BE2C (cell line): ENCODE data around the gene CILP2.

Source experiments
- DNase-seq: peaks from one replicate; pipeline ENCODE4 v3.0.0-alpha.2; 2020
- H3K27me3 ChIP-seq: fragments of 250-450 bp; sonication (Bioruptor Pico); 2 replicates; pipeline ENCODE4 v1.5.1; 2020; ENCODE audit warnings: mild to moderate bottlenecking
- H3K36me3 ChIP-seq: fragments of 250-450 bp; sonication (Bioruptor Pico); 2 replicates; pipeline ENCODE4 v1.5.1; 2020; ENCODE audit warnings: mild to moderate bottlenecking
- H3K4me1 ChIP-seq: fragments of 250-450 bp; sonication (Bioruptor Pico); 2 replicates; pipeline ENCODE4 v1.5.1; 2020
- H3K4me3 ChIP-seq: 2 replicates; pipeline ENCODE4 v1.5.1; 2011; ENCODE audit warnings: low read depth, low read length
- H3K9me3 ChIP-seq: fragments of 250-450 bp; sonication (Bioruptor Pico); 2 replicates; pipeline ENCODE4 v1.5.1; 2020
- CTCF ChIP-seq: IDR thresholded peaks from 2 replicates; pipeline ENCODE4 v1.5.1; 2012; ENCODE audit warnings: mild to moderate bottlenecking, low read depth, low read length

Gene CILP2

DNA sequence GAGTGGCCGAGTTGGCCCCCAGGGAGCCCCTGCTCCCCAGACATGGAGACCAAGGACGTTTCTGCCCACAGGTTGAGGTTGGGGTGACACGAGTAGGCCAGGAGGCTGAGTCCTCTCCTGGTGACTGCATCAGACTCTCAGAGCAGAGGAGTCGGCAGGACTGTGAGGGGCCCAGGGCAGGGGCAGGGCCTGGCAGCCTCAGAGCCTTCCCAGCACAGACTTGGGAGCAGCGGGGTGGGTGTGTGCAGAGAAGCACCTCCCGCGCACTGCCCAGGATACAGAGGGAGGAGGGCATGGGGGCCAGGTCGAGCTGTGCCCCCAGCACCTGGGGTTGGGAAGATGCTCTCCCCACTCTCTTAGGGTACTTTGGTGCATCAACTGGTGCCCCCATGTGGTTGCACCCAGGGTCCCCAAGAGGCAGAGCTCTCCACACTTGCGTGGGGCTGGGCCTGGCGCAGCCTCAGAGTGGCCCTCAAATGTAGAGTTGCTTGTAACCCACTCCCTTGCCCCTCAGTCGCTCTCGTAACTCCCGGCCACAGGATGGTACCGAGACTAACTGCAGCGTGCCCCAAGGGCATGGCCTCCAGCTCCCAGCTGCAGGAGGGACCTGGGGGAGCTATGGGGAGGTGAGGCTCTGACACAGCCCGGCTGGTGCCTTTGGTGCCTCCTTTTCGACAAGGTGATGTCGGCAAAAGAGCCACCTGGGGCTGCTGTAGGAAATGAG lies 38.6 kb upstream of the CILP2 start:
- DNase-seq, result no peak
- Histone ChIP-seq H3K27me3 (no peaks in the 10 kb centered on the region), H3K9me3 (no peaks in the 10 kb centered on the region), H3K4me1 (no peaks in the 10 kb centered on the region), H3K4me3 (no peak overlapping the region), H3K36me3 (peaks cover 83% of the 10 kb centered on the region)
- no peak for TF ChIP-seq CTCF

GRCh38 chr19:19500975-19501644 lies 37.0 kb upstream of the CILP2 start:
- H3K27me3 ChIP-seq, result no peaks in the 10 kb centered on the region
- no peaks in the 10 kb centered on the region for H3K9me3 ChIP-seq
- DNase-seq, result no peak
- no peak overlapping the region for H3K4me3 ChIP-seq
- no peak for TF ChIP-seq CTCF
- H3K36me3 ChIP-seq, result peaks cover 81% of the 10 kb centered on the region
- no peaks in the 10 kb centered on the region for H3K4me1 ChIP-seq

- Histone ChIP-seq H3K4me1 (no peaks in the 10 kb centered on the region), H3K27me3 (no peaks in the 10 kb centered on the region), H3K36me3 (peaks cover 78% of the 10 kb centered on the region), H3K4me3 (no peak overlapping the region), H3K9me3 (no peaks in the 10 kb centered on the region)
- no peak for TF ChIP-seq CTCF
- no peak for DNase-seq
Measured at GRCh38 chr19:19501798-19502197, 36.3 kb upstream of the CILP2 start.

GRCh38 chr19:19502281-19502680 lies 35.8 kb upstream of the CILP2 start:
- Histone ChIP-seq H3K9me3 (no peaks in the 10 kb centered on the region), H3K36me3 (peaks cover 76% of the 10 kb centered on the region), H3K27me3 (no peaks in the 10 kb centered on the region), H3K4me1 (no peaks in the 10 kb centered on the region), H3K4me3 (no peak overlapping the region)
- TF ChIP-seq CTCF, result no peak
- DNase-seq, result no peak

GRCh38 chr19:19502808-19503602 lies 35.1 kb upstream of the CILP2 start:
- Histone ChIP-seq H3K9me3 (no peaks in the 10 kb centered on the region), H3K4me1 (no peaks in the 10 kb centered on the region), H3K27me3 (no peaks in the 10 kb centered on the region), H3K36me3 (peaks cover 71% of the 10 kb centered on the region), H3K4me3 (no peak overlapping the region)
- no peak for DNase-seq
- TF ChIP-seq CTCF, result no peak
